ENCODE measurements around the gene LIMS1.

DNA sequence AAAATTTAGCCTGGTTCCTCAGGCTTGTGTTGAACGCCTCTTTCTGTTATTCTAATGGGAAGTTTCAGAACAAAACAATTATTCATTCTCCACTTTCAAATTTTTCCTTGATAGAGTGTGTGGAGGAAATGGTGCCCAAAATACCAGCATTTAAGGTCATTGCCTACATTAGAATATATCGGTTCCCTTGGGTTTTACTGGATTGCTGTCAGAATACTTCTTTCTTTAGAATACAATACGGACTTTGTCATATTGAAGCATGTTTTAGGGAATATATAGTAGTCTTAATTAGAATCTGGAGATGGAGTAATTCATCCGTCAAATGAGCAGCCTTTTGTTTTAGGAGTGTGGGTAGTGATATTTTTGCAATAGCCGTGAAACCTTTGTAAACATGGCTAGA is 13.3 kb downstream of the LIMS1 start:
- TF ChIP-seq GATA2 (IDR thresholded peaks at IDR 0.05; ENCODE audit: low read depth, low read length) = no peak
- TF ChIP-seq GATA3 (IDR thresholded peaks at IDR 0.05; ENCODE audit: low read depth, low read length) = no peak
